ENCODE data around the gene PAX2.
A peak's percentile ranks its signal among the peaks of the same experiment; 100 is the strongest.

PAX2 gene

DNA sequence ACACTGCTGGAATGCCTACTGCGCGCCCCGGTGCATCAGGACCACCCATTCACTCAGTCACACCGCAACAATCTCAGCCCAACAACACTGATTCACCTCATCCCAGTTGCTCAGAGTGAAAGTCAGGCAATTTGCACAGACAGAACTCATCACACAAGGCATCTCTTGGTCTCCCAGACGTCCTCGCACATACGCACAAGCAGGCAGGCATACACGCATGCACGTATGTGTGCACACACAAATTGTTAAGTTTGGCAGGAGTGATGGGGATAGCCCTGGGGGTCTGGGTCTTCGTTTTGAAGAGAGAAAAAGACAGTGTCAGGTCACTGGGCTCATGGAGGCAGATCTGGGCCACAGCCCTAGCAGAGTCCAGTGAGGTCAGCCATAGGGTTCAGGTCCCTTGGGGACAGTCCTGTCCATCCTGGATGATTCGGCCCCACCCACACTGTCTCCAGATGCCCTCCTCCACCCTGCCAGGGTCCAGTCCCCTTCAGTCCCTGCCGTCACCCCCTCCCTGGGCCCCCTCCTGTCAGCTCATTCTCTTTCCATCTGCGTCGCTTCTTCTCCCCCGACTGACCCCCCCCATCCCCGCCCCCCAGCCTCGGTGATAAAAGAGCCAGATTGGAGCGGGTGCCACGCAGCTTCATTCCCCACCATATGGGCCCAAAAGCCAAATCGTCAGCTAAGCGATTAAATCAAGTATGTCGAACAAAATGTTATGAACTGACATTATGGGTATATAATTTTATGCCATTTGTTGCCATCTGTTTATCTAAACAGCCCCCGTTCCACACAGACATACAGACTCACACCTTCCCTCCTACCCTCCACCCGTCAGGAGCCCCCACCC is 118.9 kb downstream of the PAX2 start:
- DNase-seq = no peak

DNA sequence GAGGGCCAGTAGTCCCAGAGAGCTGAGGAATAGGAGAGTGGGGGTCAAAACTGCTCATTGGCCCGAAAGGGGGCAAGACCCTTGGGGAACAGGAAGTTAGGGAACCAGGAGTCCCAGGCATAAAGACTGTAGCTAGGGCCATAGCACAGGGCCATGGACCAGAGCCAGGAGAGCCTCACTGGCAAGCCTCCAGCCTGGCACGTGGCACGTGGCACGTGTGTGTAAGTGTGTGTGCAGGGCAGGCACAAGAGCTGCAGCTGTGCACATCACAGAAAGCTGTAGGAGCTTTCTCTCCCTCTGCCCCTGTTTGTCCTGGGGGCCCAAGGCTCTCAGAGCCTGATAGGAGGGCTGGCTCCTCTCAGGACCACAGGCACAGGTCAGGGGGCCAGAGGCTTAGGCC is 119.6 kb downstream of the PAX2 start:
- DNase-seq = no peak

DNA sequence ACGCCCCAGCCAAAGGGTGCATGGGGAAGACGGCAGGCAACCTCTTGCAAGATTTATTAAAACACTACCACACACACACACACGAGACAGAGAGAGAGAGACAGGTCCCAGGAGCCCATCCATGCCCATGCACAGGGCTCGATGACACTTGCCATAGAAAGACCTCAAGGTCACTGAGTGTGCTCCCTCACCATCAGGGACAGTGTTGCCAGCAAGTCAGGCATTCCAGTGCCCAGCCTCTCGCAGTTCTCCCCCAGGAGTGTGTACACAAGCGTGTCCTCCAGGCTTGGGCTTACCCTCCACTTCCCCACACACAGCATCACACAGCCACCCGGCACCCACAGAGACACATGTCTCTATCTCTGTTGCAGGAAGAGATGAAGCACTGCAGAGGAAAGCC is 120.6 kb downstream of the PAX2 start:
- no peak for DNase-seq

DNA sequence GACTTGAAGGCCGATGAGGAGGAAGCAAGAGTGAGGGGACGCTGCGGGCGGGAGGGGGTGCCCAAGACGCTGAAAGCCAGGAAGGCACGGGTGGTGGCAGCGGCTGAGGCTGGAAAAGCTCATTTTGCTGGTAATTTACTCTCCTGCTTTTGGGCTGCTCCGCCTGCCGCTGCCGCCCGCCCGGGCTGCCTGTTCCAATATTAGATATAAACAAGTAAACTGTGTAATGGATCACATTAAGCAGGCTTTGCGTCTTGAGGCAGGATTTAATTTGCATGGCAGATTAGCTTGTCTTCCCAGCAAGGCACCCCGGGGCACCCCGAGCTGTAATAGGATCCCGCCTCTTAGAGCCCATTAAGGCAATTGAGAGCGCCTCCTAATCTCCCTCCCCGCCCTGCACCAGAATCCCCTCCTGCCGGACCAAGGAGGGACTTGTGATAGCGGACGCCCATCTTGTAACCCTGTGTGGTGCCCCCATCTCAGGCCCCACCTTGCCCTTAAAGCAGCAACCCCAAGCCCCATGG is 121.3 kb downstream of the PAX2 start:
- DNase-seq = no peak

DNA sequence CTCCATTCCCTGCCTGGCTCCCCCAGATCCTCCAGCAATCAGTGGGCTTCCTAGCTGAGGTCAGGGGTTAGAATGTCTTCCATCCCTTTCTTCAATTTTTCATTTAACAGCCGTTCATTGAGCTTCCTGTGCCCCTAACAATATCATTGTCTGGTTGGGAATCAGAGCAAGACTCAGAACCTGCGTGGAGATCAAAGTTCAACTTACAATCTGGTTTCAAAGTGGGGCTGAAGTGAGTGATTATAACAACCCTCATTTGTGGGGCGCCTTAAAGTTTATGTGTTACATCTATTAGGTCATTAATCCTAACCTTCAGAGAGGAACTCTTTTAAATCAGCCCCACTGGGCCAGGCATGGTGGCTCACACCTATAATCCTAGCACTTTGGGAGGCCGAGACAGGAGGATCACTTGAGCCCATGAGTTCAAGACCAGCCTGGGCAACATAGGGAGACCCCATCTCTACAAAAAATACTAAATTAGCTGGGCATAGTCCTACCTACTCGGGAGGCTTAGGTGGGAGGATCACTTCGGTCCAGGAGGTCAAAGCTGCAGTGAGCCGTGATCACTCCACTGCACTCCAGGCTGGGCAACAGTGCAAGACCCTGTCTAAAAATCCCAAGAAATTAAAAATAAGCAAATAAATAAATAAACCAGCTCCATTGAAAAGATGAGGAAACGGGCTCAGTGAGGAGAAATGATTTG is 122.0 kb downstream of the PAX2 start:
- no peak for DNase-seq

DNA sequence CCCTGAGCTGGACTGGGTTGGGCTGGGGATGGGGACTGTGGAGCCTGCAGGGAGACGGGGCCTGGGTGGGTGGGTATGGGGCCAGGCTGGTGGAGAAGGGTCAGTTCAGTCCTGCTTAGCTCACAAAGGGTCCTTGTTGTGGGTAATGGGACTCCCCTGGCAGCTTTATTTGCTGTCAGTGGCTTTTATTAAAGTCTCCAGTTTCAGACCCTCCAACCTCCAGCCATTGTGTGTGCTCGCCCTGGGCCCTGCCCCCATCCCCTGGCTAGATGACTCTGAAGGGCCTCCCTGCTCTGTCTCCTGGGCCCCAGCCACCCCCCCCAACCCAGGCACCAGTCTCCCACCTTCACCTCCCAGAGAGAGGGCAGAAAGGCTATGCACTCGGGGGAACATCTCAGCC is 123.0 kb downstream of the PAX2 start:
- no peak for DNase-seq

DNA sequence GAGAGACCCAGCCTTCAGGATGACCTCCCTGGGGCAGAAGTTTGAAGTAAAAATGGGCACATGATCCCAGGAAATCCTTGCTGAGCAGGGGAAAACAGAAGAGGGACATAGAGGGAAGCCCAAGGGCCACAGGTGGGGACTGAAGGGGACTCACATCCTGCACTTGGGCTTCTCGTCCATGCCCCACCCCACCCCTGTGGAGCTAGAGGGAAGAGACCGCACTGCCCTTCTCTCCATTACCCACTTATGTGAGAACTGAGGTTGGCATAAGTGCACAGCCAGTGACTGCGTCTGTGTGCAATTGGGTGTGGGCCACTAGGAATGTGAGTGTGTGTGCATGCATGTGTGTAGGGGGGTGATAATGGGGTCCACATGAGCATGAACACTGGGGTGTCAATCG is 124.0 kb downstream of the PAX2 start:
- DNase-seq = no peak

DNA sequence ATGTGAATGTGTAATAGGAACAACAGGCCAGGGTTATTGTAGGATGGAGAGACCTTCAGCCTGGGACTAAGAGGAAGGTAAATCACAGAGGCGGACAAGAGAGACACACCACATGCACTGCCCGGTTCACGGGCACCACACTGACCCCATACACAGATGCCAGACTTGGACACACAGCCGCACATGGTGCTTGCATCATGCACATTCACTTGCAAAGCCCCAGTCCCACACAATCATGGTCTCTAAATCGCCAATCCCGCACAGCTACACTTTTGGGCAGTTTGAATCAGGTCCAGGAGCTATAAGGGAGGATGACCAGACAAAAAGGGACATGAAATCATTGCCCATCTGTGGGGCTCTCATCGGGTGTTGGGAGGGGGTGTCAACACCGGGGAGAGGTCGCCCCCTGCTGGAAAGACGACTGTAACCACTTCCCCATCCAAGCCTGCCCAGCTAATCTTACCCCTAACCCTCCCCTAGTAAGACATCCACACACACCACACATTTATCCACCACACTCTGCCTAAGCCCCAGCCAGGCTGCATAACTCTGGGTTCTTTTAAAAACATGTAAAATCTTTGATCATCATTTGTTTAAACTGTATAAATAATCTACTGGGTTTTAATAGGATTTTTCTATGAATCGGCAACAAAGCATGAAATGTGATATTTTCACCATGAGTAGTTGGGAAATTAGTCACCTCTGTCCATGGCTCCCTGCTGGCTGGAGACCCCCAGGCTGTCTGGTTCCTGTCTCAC is 126.8 kb downstream of the PAX2 start:
- DNase-seq = peak; percentile 10

DNA sequence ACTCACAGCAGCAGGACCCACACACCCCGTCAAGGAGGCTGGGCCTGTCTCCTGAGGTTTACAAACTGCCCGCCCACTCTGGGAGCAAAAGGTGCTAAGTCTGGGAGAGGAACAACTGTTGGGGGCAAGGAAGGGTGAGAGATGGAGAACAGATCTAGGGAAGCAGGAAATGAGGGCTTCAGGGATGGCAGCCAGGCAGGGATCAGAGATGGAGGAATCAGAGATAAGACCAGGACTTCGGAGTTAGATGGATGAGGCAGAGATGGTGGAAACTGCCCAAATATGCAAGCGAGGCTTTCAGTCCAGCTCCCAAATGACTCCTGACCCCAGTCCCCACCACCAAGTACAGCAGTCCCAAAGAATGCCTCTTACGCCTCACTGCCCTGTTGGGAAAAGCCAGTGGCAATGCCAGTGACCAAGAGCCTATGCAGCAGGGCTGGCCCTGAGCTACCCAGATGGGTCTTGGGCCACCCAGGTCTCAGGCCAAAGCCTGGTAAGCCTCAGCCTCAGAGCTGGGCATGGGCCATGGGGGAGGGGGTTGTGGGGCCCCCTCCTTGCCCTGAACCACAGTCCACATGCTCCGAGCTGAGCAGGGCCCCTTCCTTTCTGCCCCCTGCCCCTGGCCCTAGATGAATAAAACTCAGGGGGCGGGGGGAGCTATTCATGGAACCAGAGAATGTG is 127.9 kb downstream of the PAX2 start:
- DNase-seq = no peak

DNA sequence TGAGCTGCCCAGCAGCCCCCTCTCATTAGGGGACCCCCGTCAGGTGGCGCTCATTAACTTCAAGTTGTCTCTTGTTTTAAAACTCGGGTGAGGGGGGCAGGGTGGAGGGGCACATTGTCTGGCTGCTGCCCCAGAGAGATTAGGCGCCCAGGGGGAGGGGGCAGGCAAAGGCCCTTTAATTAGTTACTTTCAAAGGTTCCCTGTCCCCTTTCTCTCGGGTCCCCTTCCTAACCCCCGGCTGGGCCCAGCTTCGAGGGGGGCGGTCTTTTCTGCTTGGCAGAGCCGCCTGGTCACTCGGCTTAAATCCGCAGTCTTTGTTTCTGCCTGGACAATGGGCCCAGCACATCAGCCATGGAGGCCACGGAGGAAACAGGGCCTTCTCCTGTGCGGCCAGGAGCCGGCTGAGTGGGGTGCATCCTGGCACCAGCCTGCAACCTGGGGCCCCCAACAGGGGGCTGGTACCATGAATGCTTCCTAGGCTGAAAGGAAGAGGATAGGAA is 128.5 kb downstream of the PAX2 start:
- DNase-seq = no peak

DNA sequence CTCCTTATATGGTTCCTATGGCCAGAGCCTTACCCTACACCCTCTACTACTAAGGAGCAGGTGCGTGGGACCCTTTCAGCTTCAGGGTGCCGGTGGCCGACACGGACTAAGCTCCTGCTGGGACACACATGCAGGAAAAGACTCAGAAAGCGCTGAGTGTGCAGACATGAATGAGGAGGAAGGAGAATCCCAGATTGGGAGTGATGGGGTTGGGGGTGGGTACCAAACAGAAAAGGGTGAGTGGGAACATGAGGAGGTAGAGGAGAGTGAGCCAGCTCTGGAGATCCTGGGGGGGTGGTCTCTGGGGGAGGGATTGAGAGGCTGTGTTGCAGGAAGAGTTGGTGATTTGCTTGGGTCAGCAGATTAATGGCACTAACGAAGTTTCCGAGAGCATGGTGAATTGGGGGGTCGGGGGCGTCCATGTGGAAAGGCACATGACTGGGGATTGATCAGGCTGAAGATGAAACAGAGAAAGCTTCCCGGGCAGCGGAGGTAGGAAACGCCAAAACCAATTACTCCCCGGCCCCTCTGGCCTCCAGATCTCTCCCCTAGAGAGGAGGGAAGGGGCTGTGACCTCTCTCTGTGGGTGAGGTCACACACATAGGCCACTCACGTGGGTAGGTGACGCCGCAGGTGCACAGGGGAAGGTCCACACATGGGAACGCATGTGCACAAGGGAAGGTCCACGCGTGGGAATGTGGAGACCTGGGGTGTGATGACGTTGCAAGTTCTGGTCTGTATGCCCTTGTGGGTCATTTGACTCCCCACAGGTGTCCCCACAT is 129.5 kb downstream of the PAX2 start:
- DNase-seq = no peak

DNA sequence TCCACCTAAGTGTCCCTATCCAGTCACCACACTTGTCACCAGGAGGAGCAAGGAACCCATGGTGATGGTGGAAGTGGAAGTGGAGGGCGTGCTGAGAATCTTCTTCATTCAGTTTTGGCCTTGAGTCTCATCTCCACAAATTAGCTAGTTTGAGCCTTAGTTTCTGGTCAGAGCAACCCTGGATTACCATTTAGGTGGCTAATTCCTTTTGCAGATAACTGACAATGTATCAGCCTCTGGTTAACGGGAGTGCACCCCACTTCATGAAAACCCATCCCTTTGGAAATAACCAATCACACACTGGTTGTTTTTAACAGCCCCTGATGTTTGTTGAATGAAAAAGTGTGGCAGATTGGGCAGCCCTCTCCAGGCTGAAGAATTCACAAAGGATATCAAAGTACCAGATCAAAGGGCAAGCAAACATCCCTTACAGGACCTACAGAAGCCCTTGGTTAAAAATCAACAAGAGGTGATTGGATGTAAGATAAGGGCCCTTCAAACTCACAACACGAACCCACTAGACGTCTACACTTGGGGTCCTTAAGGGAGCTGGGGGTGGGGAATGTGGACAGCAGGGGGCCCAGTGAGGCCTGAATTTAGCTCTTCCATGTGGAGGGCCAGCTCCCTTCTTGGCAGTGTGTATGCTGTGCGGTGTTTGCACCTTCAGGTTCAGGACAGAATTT is 130.2 kb downstream of the PAX2 start:
- no peak for DNase-seq

DNA sequence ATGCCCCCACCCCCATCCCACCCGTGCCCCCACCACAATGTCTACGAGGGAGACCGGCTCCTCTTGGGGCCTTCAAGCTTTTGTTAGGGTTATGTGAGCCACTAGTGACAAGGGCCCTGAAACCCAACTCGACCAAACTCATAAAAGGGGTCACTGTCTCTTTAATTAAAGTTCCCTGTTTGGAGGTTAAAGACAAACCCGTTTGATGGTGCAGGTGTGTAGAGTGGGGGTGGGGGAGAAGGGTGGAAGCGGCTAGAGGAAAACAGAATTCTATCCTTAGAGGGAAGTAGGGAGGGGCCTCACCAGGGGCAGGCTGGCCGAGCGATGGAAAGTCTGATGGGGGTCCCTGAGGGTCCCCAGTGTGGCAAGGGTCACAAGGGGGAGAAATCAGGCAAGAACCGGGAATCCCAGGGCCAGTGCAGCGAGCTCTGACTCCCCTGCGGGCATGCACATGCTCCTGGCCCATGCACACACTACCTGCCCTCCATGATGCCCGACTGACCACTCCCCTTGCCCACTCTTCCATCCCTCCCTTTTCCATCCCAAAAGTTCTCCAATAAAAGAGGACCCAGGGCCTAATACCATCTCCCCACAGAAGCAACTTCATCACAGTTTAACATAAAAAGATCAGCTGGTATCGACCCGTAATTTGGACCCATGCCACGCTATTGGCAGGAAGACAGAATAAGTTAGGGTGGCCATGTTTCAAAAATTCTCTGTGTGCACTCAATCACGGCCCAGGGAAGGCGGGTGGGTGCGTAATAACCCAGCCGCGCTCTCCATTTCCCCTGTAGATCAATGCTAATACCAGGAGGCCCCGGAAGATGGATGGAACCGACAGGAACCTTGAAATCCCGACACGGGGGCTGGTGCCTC is 131.4 kb downstream of the PAX2 start:
- DNase-seq = no peak

DNA sequence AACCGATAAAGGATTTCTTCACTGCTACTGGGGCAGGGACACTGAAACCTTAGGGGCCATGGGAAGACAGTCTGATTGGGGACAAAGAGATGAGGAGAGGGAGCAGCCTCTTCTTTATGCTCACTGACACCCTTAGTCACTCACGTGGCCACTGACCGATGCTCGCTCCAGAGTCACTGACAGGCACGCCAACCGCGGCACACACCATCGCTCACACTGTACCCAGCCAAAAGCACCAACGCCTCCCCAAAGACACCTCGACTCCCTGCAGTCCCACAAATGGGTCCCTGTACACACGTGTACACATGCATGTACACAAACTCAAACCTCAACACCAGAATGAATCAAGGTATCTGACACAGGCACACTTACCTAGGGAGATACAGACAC is 132.1 kb downstream of the PAX2 start:
- no peak for DNase-seq

DNA sequence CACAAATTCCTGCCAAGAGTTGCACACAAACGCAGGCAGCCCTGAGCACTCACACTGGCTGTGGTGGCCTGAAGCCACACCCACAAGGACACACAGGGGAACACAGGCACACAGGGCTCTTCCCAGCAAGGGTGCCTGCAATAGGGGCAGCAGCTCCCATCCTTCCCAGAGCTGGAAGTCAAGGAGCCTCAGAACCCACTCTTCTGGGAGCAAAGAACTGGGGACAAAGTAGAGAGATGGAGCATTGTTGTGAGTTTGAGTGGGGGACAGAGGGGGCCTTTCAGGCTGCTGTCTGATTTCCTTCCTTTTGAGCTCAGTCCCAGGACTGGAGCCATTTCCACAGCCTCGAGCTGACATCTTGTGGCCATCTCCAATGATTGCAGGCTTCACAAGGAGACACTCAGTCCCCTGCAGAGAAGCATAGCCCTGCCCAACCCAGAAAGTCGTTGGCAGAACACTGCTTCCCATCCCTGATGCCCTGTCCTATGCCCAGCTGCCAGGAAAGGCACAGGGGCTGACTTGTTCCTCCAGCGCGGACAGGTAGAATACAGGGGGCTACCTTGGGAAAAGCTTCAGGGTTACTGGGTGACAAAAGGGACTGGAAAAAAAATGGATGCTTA is 133.0 kb downstream of the PAX2 start:
- DNase-seq = peak; percentile 74
